HCT116 (cell line): ENCODE measurements around the gene TINCR. TPM values are rescaled to one million over a fixed set of nuclear protein-coding genes. Genes with fewer than 3 reads are reported as not detected.

Experiments used
- ATAC-seq: fragments of 200-7000 bp; cut with Tn5 transposase; 2 replicates; pipeline ENCODE4 v1.9.1; 2020; ENCODE audit warnings: mild to moderate bottlenecking, moderate library complexity
- BruUV-seq: library from RNA; stranded (reverse); fragments of 400-500 nt; replicated peaks from 2 replicates; lab custom pipeline; 2021; lab: Mats Ljungman, UMichigan
- CTCF ChIA-PET: fragments of 300-600 bp; sonication (Branson Sonifier 250); formaldehyde crosslinking; loops from one replicate; lab custom pipeline; 2021; ENCODE audit warnings: antibody characterized with exemption; lab: Charles Lee
- POLR2A ChIA-PET: fragments of 300-600, 350-600 bp; sonication (Branson Sonifier 250); formaldehyde crosslinking; loops from one replicate; lab custom pipeline; 2021; ENCODE audit warnings: antibody characterized with exemption; lab: Charles Lee
- RAD21 ChIA-PET, 2 experiments: fragments of 300-600 bp; sonication (Branson Sonifier 250); formaldehyde crosslinking; loops; one replicate each; lab custom pipeline; 2023; ENCODE audit warnings: low total read pairs in 2 of 2; ENCODE audit not compliant: uncharacterized antibody in 2 of 2, unreplicated experiment in 2 of 2, low non-redundant PET in 1 of 2; lab: Charles Lee
- DNase-seq: peaks from one replicate; pipeline ENCODE4 v3.0.0-alpha.2; 2010; ENCODE audit warnings: low read depth, low spot score
- H2AFZ ChIP-seq: fragments of 200-600 bp; shearing (Covaris generic), sonication (generic); 2 replicates; pipeline ENCODE4 v1.6.1; 2017; ENCODE audit warnings: low read depth, mixed run types, mixed read lengths, antibody characterized with exemption, low read length; ENCODE audit not compliant: poor library complexity, severe bottlenecking
- H3K27ac ChIP-seq: 2 replicates; pipeline ENCODE4 v1.5.1; 2012; ENCODE audit warnings: low read depth, low read length
- H3K27me3 ChIP-seq: fragments of 200-600 bp; sonication (generic); 2 replicates; pipeline ENCODE4 v1.6.1; 2016; ENCODE audit warnings: mixed run types, low read length, mixed read lengths; ENCODE audit not compliant: insufficient read depth
- H3K36me3 ChIP-seq, 2 experiments: fragments of 200-500 bp in 1 of 2; fragments of 200-600 bp in 1 of 2; sonication (Bioruptor generic) in 1 of 2; sonication (generic) in 1 of 2; 2 replicates each; pipeline versions ENCODE4 v1.5.1 to v1.6.1; 2014 to 2016; ENCODE audit warnings: low read length in 2 of 2, inconsistent platforms in 1 of 2, mixed read lengths in 1 of 2, mixed run types in 1 of 2; ENCODE audit not compliant: insufficient read depth in 2 of 2, control insufficient read depth in 1 of 2
- H3K4me1 ChIP-seq, 2 experiments: fragments of 200-600 bp in 1 of 2; sonication (generic) in 1 of 2; 2 replicates each; pipeline versions ENCODE4 v1.5.1 to v1.6.1; 2012 to 2017; ENCODE audit warnings: low read length in 2 of 2, inconsistent platforms in 1 of 2, mild to moderate bottlenecking in 1 of 2, mixed read lengths in 1 of 2, mixed run types in 1 of 2, moderate library complexity in 1 of 2; ENCODE audit not compliant: insufficient read depth in 2 of 2, control insufficient read depth in 1 of 2
- H3K4me2 ChIP-seq: fragments of 200-600 bp; sonication (generic); 2 replicates; pipeline ENCODE4 v1.6.1; 2017; ENCODE audit warnings: mixed run types, low read length, mixed read lengths
- H3K4me3 ChIP-seq, 2 experiments: fragments of 200-600 bp in 1 of 2; sonication (generic) in 1 of 2; replicated peaks in 1 of 2; 2 replicates each; pipeline ENCODE4 v1.5.1; 2011 to 2016; ENCODE audit warnings: low read length in 2 of 2, control low read depth in 1 of 2, low read depth in 1 of 2, mild to moderate bottlenecking in 1 of 2, mixed read lengths in 1 of 2, mixed run types in 1 of 2
- H3K79me2 ChIP-seq: fragments of 200-600 bp; sonication (generic); 2 replicates; pipeline ENCODE4 v1.6.1; 2017; ENCODE audit warnings: mild to moderate bottlenecking, mixed run types, low read length, moderate library complexity, mixed read lengths; ENCODE audit not compliant: insufficient read depth
- H3K9ac ChIP-seq: fragments of 200-600 bp; sonication (generic); 2 replicates; pipeline ENCODE4 v1.6.1; 2016; ENCODE audit warnings: low read length, mixed read lengths
- H3K9me2 ChIP-seq: fragments of 200-600 bp; sonication (generic), shearing (Covaris generic); 2 replicates; pipeline ENCODE4 v1.6.1; 2017; ENCODE audit warnings: mixed run types, mild to moderate bottlenecking, moderate library complexity; ENCODE audit not compliant: insufficient read depth
- H3K9me3 ChIP-seq, 2 experiments: fragments of 200-500 bp in 1 of 2; fragments of 200-600 bp in 1 of 2; sonication (Bioruptor generic) in 1 of 2; sonication (generic) in 1 of 2; 2 replicates each; pipeline ENCODE4 v1.6.1; 2014 to 2017; ENCODE audit warnings: low read length in 2 of 2, mixed read lengths in 2 of 2, inconsistent platforms in 1 of 2, low read depth in 1 of 2, mild to moderate bottlenecking in 1 of 2, mixed run types in 1 of 2, moderate library complexity in 1 of 2; ENCODE audit not compliant: control insufficient read depth in 1 of 2, insufficient read depth in 1 of 2
- H4K20me1 ChIP-seq: fragments of 200-600 bp; sonication (generic), shearing (Covaris generic); 2 replicates; pipeline ENCODE4 v1.6.1; 2017; ENCODE audit warnings: mixed run types, mild to moderate bottlenecking, moderate library complexity; ENCODE audit not compliant: insufficient read depth
- ATF3 ChIP-seq: IDR thresholded peaks from 2 replicates; pipeline ENCODE4 v1.6.1; 2012
- EZH2 ChIP-seq: fragments of 200-600 bp; sonication (generic); IDR thresholded peaks from 2 replicates; pipeline ENCODE4 v1.6.1; 2017; ENCODE audit warnings: antibody characterized with exemption, mixed run types
- EZH2phosphoT487 ChIP-seq: fragments of 200-600 bp; IDR thresholded peaks from 2 replicates; pipeline ENCODE4 v1.6.1; 2018; ENCODE audit warnings: antibody characterized with exemption, borderline replicate concordance
- JUND ChIP-seq: IDR thresholded peaks from 2 replicates; pipeline ENCODE4 v1.6.1; 2012
- MAX ChIP-seq: IDR thresholded peaks from 2 replicates; pipeline ENCODE4 v1.6.1; 2012
- POLR2AphosphoS5 ChIP-seq: IDR thresholded peaks from 2 replicates; pipeline ENCODE4 v1.6.1; 2011; ENCODE audit warnings: mild to moderate bottlenecking, low read depth, low read length, moderate library complexity
- REST ChIP-seq: IDR thresholded peaks from 2 replicates; pipeline ENCODE4 v1.6.1; 2012; ENCODE audit warnings: low read depth
- TCF7L2 ChIP-seq: IDR thresholded peaks from 2 replicates; pipeline ENCODE4 v1.7.0; 2011; ENCODE audit warnings: borderline replicate concordance, inconsistent platforms; ENCODE audit not compliant: insufficient read depth, insufficient read length; ENCODE audit errors: extremely low read depth
- ZFX ChIP-seq: fragments of 450-650 bp; IDR thresholded peaks from 2 replicates; pipeline ENCODE4 v1.6.1; 2017
- ZNF274 ChIP-seq: fragments of 200-500 bp; sonication (Bioruptor generic); IDR thresholded peaks from 2 replicates; pipeline ENCODE4 v1.6.1; 2014; ENCODE audit warnings: mild to moderate bottlenecking, low read depth, low read length, inconsistent platforms
- intact Hi-C: fragments of 100-400 bp; cut with micrococcal nuclease; formaldehyde crosslinking; loops from 2 replicates; pipeline ENCODE4 v1.10.0; 2022
- total RNA-seq: library from RNA; stranded (reverse); gene quantifications from one replicate; pipeline ENCODE4 v1.2.1, GENCODE V29; 2021; ENCODE audit not compliant: unreplicated experiment

TINCR gene
- total RNA-seq, 1 experiment from 2014 or later = 6.1 TPM

GRCh38 chr19:5595129-5595528, 27.4 kb upstream of the TINCR start:
- H3K4me1 ChIP-seq = no peaks in the 10 kb centered on the region
- H3K4me3 ChIP-seq = no peak overlapping the region
- RAD21 ChIA-PET = no interaction called here
- no peaks in the 10 kb centered on the region for H3K27me3 ChIP-seq
- no peaks in the 10 kb centered on the region for H3K9me2 ChIP-seq
- ATAC-seq (no peak), DNase-seq (no peak)
- intact Hi-C loops = no loop called here
- no TSS peak for BruUV-seq
- H2AFZ ChIP-seq = no peak overlapping the region
- CTCF ChIA-PET = no interaction called here
- peaks cover 74 to 77% of the 10 kb centered on the region in 2 experiments; a peak in 3 of 4 replicates for H3K36me3 ChIP-seq
- no peak overlapping the region for H3K27ac ChIP-seq
- no peak for TF ChIP-seq ZFX
- no peak for TF ChIP-seq JUND
- TF ChIP-seq EZH2 = no peak
- TF ChIP-seq POLR2AphosphoS5 = no peak
- no peak for TF ChIP-seq TCF7L2
- TF ChIP-seq EZH2phosphoT487 = no peak
- TF ChIP-seq ZNF274 = no peak
- TF ChIP-seq ATF3 = no peak
- no peak for TF ChIP-seq REST
- no peak for TF ChIP-seq MAX
- H3K4me2 ChIP-seq = no peak overlapping the region
- POLR2A ChIA-PET = no interaction called here
- no peaks in the 10 kb centered on the region for H4K20me1 ChIP-seq
- H3K9me3 ChIP-seq = no peaks in the 10 kb centered on the region
- peaks cover 42% of the 10 kb centered on the region; the same call in 1 of the 2 replicates for H3K79me2 ChIP-seq
- no peak overlapping the region for H3K9ac ChIP-seq
